Measurements from ENCODE around the gene CASD1.

DNA sequence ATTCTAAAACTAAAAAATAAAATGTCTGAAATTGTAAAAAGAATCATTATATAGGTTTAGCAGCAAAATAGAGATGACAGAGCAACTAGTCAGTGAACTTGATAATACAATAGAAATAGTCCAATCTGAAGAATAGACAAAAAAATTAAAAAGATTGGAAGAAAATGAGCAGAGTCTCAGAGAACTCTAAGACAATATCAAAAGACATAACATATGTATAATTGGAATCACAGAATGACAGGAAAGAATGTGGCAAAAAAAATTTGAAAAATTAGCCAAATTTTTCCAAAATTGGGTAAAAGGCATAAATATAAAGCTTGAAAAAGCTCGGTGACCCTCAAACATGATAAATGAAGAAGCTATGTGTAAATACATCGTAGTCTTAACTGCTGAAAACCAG, 38.0 kb upstream of the CASD1 start:
- TF ChIP-seq EP300 (IDR thresholded peaks at IDR 0.05) (no peak), CTCF (IDR thresholded peaks at IDR 0.05) (no peak)

Data from sigmoid colon (tissue), 4 donors.